GM23338 (cell line): Measurements from ENCODE around the gene FMN2. TPM values are rescaled to one million over a fixed set of nuclear protein-coding genes. Genes with fewer than 3 reads are reported as not detected.
"Not testable (repeated sequence)": the region's sequence is repeated elsewhere in the genome, so short reads cannot be mapped to it uniquely, and the experiment has no call there.

Source experiments
- ATAC-seq: fragments of 200-7000 bp; cut with Tn5 transposase; 3 replicates; pipeline ENCODE4 v1.9.1; 2020
- DNase-seq: peaks from one replicate; pipeline ENCODE4 v3.0.0-alpha.2; 2015; ENCODE audit warnings: low spot score
- H2AFZ ChIP-seq: fragments of 200-600 bp; sonication (generic); 2 replicates; pipeline ENCODE4 v1.8.0; 2016; ENCODE audit warnings: antibody characterized with exemption, mild to moderate bottlenecking, moderate library complexity
- H3F3A ChIP-seq: fragments of 200-600 bp; sonication (generic); replicated peaks from 2 replicates; pipeline ENCODE4 v1.8.0; 2017; ENCODE audit warnings: antibody characterized with exemption, mixed run types, low read depth
- H3K27ac ChIP-seq: fragments of 200-600 bp; sonication (generic); 2 replicates; pipeline ENCODE4 v1.6.1; 2016; ENCODE audit warnings: low read depth
- H3K27me3 ChIP-seq: fragments of 200-600 bp; sonication (generic); 2 replicates; pipeline ENCODE4 v1.8.0; 2016; ENCODE audit warnings: mild to moderate bottlenecking, mixed run types, moderate library complexity; ENCODE audit not compliant: insufficient read depth
- H3K36me3 ChIP-seq: fragments of 200-600 bp; sonication (generic); 2 replicates; pipeline ENCODE4 v1.8.0; 2016; ENCODE audit warnings: mild to moderate bottlenecking; ENCODE audit not compliant: insufficient read depth
- H3K4me1 ChIP-seq: fragments of 200-600 bp; sonication (generic); 2 replicates; pipeline ENCODE4 v1.8.0; 2016; ENCODE audit warnings: mild to moderate bottlenecking, moderate library complexity; ENCODE audit not compliant: insufficient read depth
- H3K4me2 ChIP-seq: fragments of 200-600 bp; sonication (generic); 2 replicates; pipeline ENCODE4 v1.7.1; 2017; ENCODE audit warnings: mixed run types
- H3K4me3 ChIP-seq: fragments of 200-600 bp; sonication (generic); 2 replicates; pipeline ENCODE4 v1.6.1; 2016; ENCODE audit warnings: mixed run types
- H3K79me2 ChIP-seq: fragments of 200-600 bp; sonication (generic); replicated peaks from 2 replicates; pipeline ENCODE4 v1.8.0; 2017; ENCODE audit warnings: mild to moderate bottlenecking; ENCODE audit not compliant: insufficient read depth
- H3K9me2 ChIP-seq: fragments of 200-600 bp; sonication (generic); 2 replicates; pipeline ENCODE4 v1.8.0; 2017; ENCODE audit not compliant: insufficient read depth
- H4K20me1 ChIP-seq: fragments of 200-600 bp; sonication (generic); replicated peaks from 2 replicates; pipeline ENCODE4 v1.8.0; 2017; ENCODE audit warnings: mild to moderate bottlenecking; ENCODE audit not compliant: insufficient read depth
- H3K27ac Mint-ChIP-seq: 2 replicates; pipeline ENCODE4 v1.8.0; 2020; ENCODE audit warnings: inconsistent platforms, mild to moderate bottlenecking, moderate library complexity, mixed read lengths
- H3K27me3 Mint-ChIP-seq: 3 replicates; pipeline ENCODE4 v1.8.0; 2022; ENCODE audit warnings: low read depth, mild to moderate bottlenecking, moderate library complexity, mixed read lengths, inconsistent platforms; ENCODE audit not compliant: insufficient read depth, poor library complexity
- H3K36me3 Mint-ChIP-seq: 3 replicates; pipeline ENCODE4 v1.8.0; 2021; ENCODE audit warnings: low read depth, mild to moderate bottlenecking, inconsistent platforms, moderate library complexity, mixed read lengths
- H3K4me1 Mint-ChIP-seq: 3 replicates; pipeline ENCODE4 v1.8.0; 2020; ENCODE audit warnings: mild to moderate bottlenecking, inconsistent platforms, mixed read lengths
- H3K4me3 Mint-ChIP-seq: 3 replicates; pipeline ENCODE4 v1.8.0; 2021; ENCODE audit warnings: moderate library complexity, mild to moderate bottlenecking, inconsistent platforms, mixed read lengths
- H3K9me3 Mint-ChIP-seq: 3 replicates; pipeline ENCODE4 v1.8.0; 2020; ENCODE audit warnings: moderate library complexity, mild to moderate bottlenecking, inconsistent platforms, mixed read lengths
- CTCF ChIP-seq, 2 experiments: fragments of 200-600 bp in 1 of 2; sonication (generic) in 1 of 2; conservative IDR thresholded peaks; 2 replicates each; pipeline versions ENCODE4 v1.5.1 to v1.6.1; 2016 to 2017; ENCODE audit warnings: antibody characterized with exemption in 2 of 2, low read depth in 2 of 2, mild to moderate bottlenecking in 2 of 2, moderate library complexity in 1 of 2
- ETS1 ChIP-seq: IDR thresholded peaks from 2 replicates; pipeline ENCODE4 v1.6.1; 2016; ENCODE audit warnings: antibody characterized with exemption
- EZH2 ChIP-seq: fragments of 200-600 bp; sonication (generic); IDR thresholded peaks from one replicate; pipeline ENCODE4 v1.8.0; 2017; ENCODE audit warnings: antibody characterized with exemption, mild to moderate bottlenecking, low read depth; ENCODE audit not compliant: unreplicated experiment
- EZH2phosphoT487 ChIP-seq: fragments of 200-600 bp; sonication (generic); IDR thresholded peaks from one replicate; pipeline ENCODE4 v1.8.1; 2018; ENCODE audit warnings: antibody characterized with exemption; ENCODE audit not compliant: unreplicated experiment
- JUNB ChIP-seq: IDR thresholded peaks from one replicate; pipeline ENCODE4 v1.6.1; 2016; ENCODE audit warnings: antibody characterized with exemption; ENCODE audit not compliant: unreplicated experiment
- NANOG ChIP-seq: IDR thresholded peaks from 2 replicates; pipeline ENCODE4 v1.6.1; 2016; ENCODE audit warnings: antibody characterized with exemption, borderline replicate concordance
- POLR2AphosphoS5 ChIP-seq: IDR thresholded peaks from 2 replicates; pipeline ENCODE4 v1.6.1; 2016; ENCODE audit warnings: antibody characterized with exemption, low read depth
- STAT1 ChIP-seq: IDR thresholded peaks from one replicate; pipeline ENCODE4 v1.6.1; 2016; ENCODE audit warnings: antibody characterized with exemption; ENCODE audit not compliant: unreplicated experiment
- ZNF114 ChIP-seq: fragments of 250-450 bp; sonication (Bioruptor Pico); IDR thresholded peaks from 2 replicates; pipeline ENCODE4 v1.5.0; 2020; ENCODE audit warnings: mild to moderate bottlenecking, moderate library complexity
- ZNF331 ChIP-seq: fragments of 250-450 bp; sonication (Bioruptor Pico); IDR thresholded peaks from 2 replicates; pipeline ENCODE4 v1.5.0; 2020; ENCODE audit warnings: low read depth, mild to moderate bottlenecking, moderate library complexity
- ZNF462 ChIP-seq: fragments of 250-450 bp; sonication (Bioruptor Pico); IDR thresholded peaks from 2 replicates; pipeline ENCODE4 v1.5.0; 2020; ENCODE audit warnings: mild to moderate bottlenecking, moderate library complexity
- polyA plus RNA-seq: library from polyadenylated mRNA; unstranded; fragments of >200 nt; fragmentation: Nextera tagmentation; extraction: Ambion mirVana; gene quantifications from 2 replicates; pipeline ENCODE4 v1.2.1, GENCODE V29; 2016
- total RNA-seq: library from RNA; depleted of rRNA; stranded (reverse); fragments of >200 nt; shearing (Covaris generic); gene quantifications from 2 replicates; pipeline ENCODE4 v1.2.3, GENCODE V29; 2014

FMN2 gene
- total and polyA plus RNA-seq, 2 experiments from 2014 or later, result 1.5 to 2.5 TPM

GRCh38 chr1:240184682-240185081 lies 93.0 kb downstream of the FMN2 start:
- not testable (repeated sequence) for H3K9me3 Mint-ChIP-seq, H3K4me2 ChIP-seq, H3K4me3 ChIP-seq, H3K79me2 ChIP-seq, H3K36me3 Mint-ChIP-seq, ATAC-seq, H4K20me1 ChIP-seq, H3K36me3 ChIP-seq, H3K27ac Mint-ChIP-seq, H2AFZ ChIP-seq, H3K27ac ChIP-seq, H3K4me3 Mint-ChIP-seq, H3K27me3 ChIP-seq, H3K27me3 Mint-ChIP-seq, H3F3A ChIP-seq, H3K9me2 ChIP-seq, H3K4me1 ChIP-seq, DNase-seq
- peak; percentile 34 for TF ChIP-seq JUNB
- H3K4me1 Mint-ChIP-seq, result peaks cover 17% of the 10 kb centered on the region

GRCh38 chr1:240188139-240188538 lies 96.5 kb downstream of the FMN2 start:
- Mint-ChIP-seq H3K4me3 (no peak overlapping the region), H3K9me3 (no peaks in the 10 kb centered on the region; the same call in 1 of the 3 replicates), H3K36me3 (no peaks in the 10 kb centered on the region; the same call in 2 of the 3 replicates), H3K27ac (no peak overlapping the region), H3K4me1 (peaks cover 15% of the 10 kb centered on the region), H3K27me3 (peaks cover 1% of the 10 kb centered on the region)
- Histone ChIP-seq H3K4me1 (peaks cover 6% of the 10 kb centered on the region; the same call in 1 of the 2 replicates), H3K4me2 (no peak overlapping the region), H3K36me3 (no peaks in the 10 kb centered on the region), H3K79me2 (no peaks in the 10 kb centered on the region), H3K27ac (no peak overlapping the region), H3K9me2 (no peaks in the 10 kb centered on the region), H3K27me3 (no peaks in the 10 kb centered on the region), H3K4me3 (no peak overlapping the region), H3F3A (no peaks in the 10 kb centered on the region), H4K20me1 (no peaks in the 10 kb centered on the region), H2AFZ (no peak overlapping the region)
- ATAC-seq (no peak), DNase-seq (no peak)
- TF ChIP-seq JUNB (no peak), STAT1 (no peak), CTCF (conservative IDR thresholded peaks at IDR 0.05; ENCODE audit: low read depth in 2 of 2) (no peak), ZNF331 (CRISPR knock-in tag) (no peak), ZNF462 (no peak), ZNF114 (CRISPR knock-in tag) (no peak), ETS1 (no peak), NANOG (no peak), EZH2 (no peak), EZH2phosphoT487 (no peak), POLR2AphosphoS5 (no peak)
